GM18907 (cell line): ENCODE measurements around the gene TBCEL.
"Not testable (repeated sequence)": the region's sequence is repeated elsewhere in the genome, so short reads cannot be mapped to it uniquely, and the experiment has no call there.

Source experiments
- ATAC-seq: cut with Tn5 transposase; IDR thresholded peaks from one replicate; pipeline ENCODE4 v1.9.1; 2021; ENCODE audit warnings: mild to moderate bottlenecking, moderate library complexity; ENCODE audit not compliant: unreplicated experiment

The TBCEL gene

GRCh38 chr11:121104312-121104762 is 80.4 kb downstream of the TBCEL start:
- no peak for ATAC-seq

GRCh38 chr11:121105063-121105480 is 81.2 kb downstream of the TBCEL start:
- no peak for ATAC-seq

- ATAC-seq, result no peak
These were observed 81.7 kb downstream of the TBCEL start for GRCh38 chr11:121105481-121106195.

- no peak for ATAC-seq
These were observed 82.9 kb downstream of the TBCEL start for GRCh38 chr11:121106812-121107211.

GRCh38 chr11:121108413-121108812 is 84.5 kb downstream of the TBCEL start:
- ATAC-seq, result no peak

- no peak for ATAC-seq
These were observed 85.6 kb downstream of the TBCEL start for GRCh38 chr11:121109471-121109870.

- ATAC-seq, result no peak
These were observed 86.1 kb downstream of the TBCEL start for GRCh38 chr11:121109916-121110586.

GRCh38 chr11:121110871-121111724 is 87.2 kb downstream of the TBCEL start:
- ATAC-seq, result no peak

- peak; percentile 51 for ATAC-seq
These were observed 88.9 kb downstream of the TBCEL start for GRCh38 chr11:121112498-121113455.

GRCh38 chr11:121113611-121114010 is 89.7 kb downstream of the TBCEL start:
- ATAC-seq, result no peak

GRCh38 chr11:121115024-121115423 is 91.1 kb downstream of the TBCEL start:
- ATAC-seq, result not testable (repeated sequence)

GRCh38 chr11:121117788-121118187 is 93.9 kb downstream of the TBCEL start:
- ATAC-seq, result no peak

- ATAC-seq, result no peak
These were observed 95.5 kb downstream of the TBCEL start for GRCh38 chr11:121119440-121119839.

- ATAC-seq, result no peak
These were observed 98.4 kb downstream of the TBCEL start for GRCh38 chr11:121122328-121122727.

GRCh38 chr11:121123496-121124069 is 99.7 kb downstream of the TBCEL start:
- ATAC-seq, result no peak

- no peak for ATAC-seq
These were observed 103.9 kb downstream of the TBCEL start for GRCh38 chr11:121127809-121128208.

- ATAC-seq, result no peak
These were observed 105.7 kb downstream of the TBCEL start for GRCh38 chr11:121129362-121130340.

- no peak for ATAC-seq
These were observed 107.8 kb downstream of the TBCEL start for GRCh38 chr11:121131656-121132055.
